GM12878 (cell line): ENCODE measurements around the gene CANT1.
A peak's percentile ranks its signal among the peaks of the same experiment; 100 is the strongest.

Experiments
- CHD2 ChIP-seq: IDR thresholded peaks from 2 replicates; pipeline ENCODE4 v1.6.1; 2011; ENCODE audit warnings: low read depth, low read length, improper control_type of control experiment, borderline replicate concordance
- ESRRA ChIP-seq: IDR thresholded peaks from 2 replicates; pipeline ENCODE4 v1.6.1; 2012; ENCODE audit warnings: mild to moderate bottlenecking, low read length, improper control_type of control experiment
- TF ChIP-seq, protein P1 (sequence below), 3 experiments: IDR thresholded peaks in 2 of 3; conservative IDR thresholded peaks in 1 of 3; 2 replicates each; pipeline ENCODE4 v1.5.1; 2011; ENCODE audit warnings: low read depth in 3 of 3, low read length in 3 of 3, mild to moderate bottlenecking in 3 of 3, control low read depth in 2 of 3, moderate library complexity in 2 of 3, inconsistent platforms in 1 of 3, mixed read lengths in 1 of 3; ENCODE audit not compliant: control insufficient read depth in 2 of 3, insufficient read depth in 1 of 3; ENCODE audit errors: extremely low read depth in 1 of 3

DNA sequence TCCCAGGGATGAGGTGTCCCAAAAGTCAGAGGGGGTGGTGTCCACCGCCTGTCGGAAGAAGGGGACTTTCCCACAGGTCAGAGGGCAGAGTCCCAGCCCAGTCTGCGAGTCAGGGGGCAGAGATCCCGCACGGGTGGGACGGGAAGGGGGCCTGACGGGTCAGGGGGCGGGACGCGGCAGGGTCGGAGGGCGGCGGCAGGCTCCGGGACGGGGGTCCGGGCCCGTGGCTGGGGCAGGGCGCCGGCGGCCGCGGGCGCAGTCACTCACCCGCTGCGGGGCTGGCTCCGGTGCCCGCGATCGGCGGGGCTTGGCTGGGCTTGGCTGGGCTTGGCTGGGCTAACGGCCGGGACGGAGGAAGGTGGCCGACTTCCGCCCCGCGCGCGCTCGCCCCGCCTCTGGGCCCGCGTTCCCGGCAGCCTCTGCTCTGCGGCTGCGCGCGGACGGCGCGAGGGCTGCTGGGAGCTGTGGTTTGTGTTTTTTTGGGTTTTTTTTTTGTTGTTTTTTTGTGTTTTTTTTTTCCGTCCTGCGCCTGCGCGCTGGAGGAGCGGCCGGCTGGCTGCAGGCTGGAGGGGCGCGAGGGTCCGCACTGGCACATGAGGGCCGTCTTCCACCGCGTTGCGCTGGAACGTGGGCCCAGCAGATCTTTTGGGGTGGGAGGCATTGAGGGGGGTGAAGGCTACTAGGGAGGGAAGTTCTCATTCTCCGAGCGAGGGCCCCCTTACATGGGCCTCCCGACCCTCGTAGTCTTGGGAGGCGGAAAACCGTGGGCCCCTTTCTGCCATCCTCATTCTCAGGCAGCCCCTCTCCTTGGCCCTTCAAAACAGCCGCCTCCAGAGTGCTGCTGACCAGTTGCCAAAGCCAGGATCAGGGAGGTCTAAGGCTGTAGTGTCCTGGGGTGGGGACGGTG is at the start of gene CANT1:
- TF ChIP-seq ESRRA: no peak
- 0 out of 2 replicates have a peak, but pooled peaks have one; percentile 9 for TF ChIP-seq CHD2
- TF ChIP-seq, protein P1, sequence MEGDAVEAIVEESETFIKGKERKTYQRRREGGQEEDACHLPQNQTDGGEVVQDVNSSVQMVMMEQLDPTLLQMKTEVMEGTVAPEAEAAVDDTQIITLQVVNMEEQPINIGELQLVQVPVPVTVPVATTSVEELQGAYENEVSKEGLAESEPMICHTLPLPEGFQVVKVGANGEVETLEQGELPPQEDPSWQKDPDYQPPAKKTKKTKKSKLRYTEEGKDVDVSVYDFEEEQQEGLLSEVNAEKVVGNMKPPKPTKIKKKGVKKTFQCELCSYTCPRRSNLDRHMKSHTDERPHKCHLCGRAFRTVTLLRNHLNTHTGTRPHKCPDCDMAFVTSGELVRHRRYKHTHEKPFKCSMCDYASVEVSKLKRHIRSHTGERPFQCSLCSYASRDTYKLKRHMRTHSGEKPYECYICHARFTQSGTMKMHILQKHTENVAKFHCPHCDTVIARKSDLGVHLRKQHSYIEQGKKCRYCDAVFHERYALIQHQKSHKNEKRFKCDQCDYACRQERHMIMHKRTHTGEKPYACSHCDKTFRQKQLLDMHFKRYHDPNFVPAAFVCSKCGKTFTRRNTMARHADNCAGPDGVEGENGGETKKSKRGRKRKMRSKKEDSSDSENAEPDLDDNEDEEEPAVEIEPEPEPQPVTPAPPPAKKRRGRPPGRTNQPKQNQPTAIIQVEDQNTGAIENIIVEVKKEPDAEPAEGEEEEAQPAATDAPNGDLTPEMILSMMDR (IDR thresholded peaks at IDR 0.05 in 2 of 3, conservative IDR thresholded peaks at IDR 0.05 in 1 of 3; ENCODE audit: control insufficient read depth in 2 of 3, extremely low read depth in 1 of 3, insufficient read depth in 1 of 3, low read depth in 3 of 3, low read length in 3 of 3): no peak
